Upper lobe of right lung (tissue), 1 donor: Measurements from ENCODE around the gene TENT5D. TPM values are rescaled to one million over a fixed set of nuclear protein-coding genes. Genes with fewer than 3 reads are reported as not detected.
"Not testable (repeated sequence)": the region's sequence is repeated elsewhere in the genome, so short reads cannot be mapped to it uniquely, and the experiment has no call there.

Source experiments
- ATAC-seq: fragments of 200-7000 bp; cut with Tn5 transposase; one replicate; pipeline ENCODE4 v1.9.1; 2020; ENCODE audit warnings: mild to moderate bottlenecking, moderate library complexity
- DNase-seq: peaks from one replicate; pipeline ENCODE4 v3.0.0-alpha.2; 2020
- H3K27ac ChIP-seq: fragments of 200-600 bp; one replicate; pipeline ENCODE4 v1.8.0; 2022
- H3K27me3 ChIP-seq: fragments of 200-600 bp; one replicate; pipeline ENCODE4 v1.8.0; 2022; ENCODE audit warnings: mild to moderate bottlenecking
- H3K36me3 ChIP-seq: fragments of 200-600 bp; one replicate; pipeline ENCODE4 v1.8.0; 2022
- H3K4me1 ChIP-seq: fragments of 200-600 bp; one replicate; pipeline ENCODE4 v1.8.0; 2022
- H3K4me3 ChIP-seq: fragments of 200-600 bp; one replicate; pipeline ENCODE4 v1.8.0; 2022; ENCODE audit warnings: mild to moderate bottlenecking
- H3K9me3 ChIP-seq: fragments of 200-600 bp; one replicate; pipeline ENCODE4 v1.8.0; 2022
- intact Hi-C: fragments of 100-400 bp; cut with DNase I; formaldehyde crosslinking; loops from one replicate; pipeline ENCODE4 v1.11.0; 2022
- long read RNA-seq: library from polyadenylated mRNA; unstranded; transcript quantifications from one replicate; pipeline ENCODE4 v2.0.0, GENCODE V29; 2021
- total RNA-seq: library from RNA; stranded (reverse); fragmentation: NEBNext Ultra II Directional; extraction: Animal tissue kit (Norgen Biotek cat#: 25700); gene quantifications from one replicate; pipeline ENCODE4 v1.2.1, GENCODE V29; 2021
- TF ChIP-seq, protein P1 (sequence below): fragments of 200-600 bp; IDR thresholded peaks from one replicate; pipeline ENCODE4 v1.8.0; 2022; ENCODE audit warnings: antibody characterized with exemption
- donor health status: DM: no; HTN: yes; CAD: no; lungs with severe emphysema.

Gene TENT5D
- not detected for total RNA-seq
- long read RNA-seq: 0 reads

DNA sequence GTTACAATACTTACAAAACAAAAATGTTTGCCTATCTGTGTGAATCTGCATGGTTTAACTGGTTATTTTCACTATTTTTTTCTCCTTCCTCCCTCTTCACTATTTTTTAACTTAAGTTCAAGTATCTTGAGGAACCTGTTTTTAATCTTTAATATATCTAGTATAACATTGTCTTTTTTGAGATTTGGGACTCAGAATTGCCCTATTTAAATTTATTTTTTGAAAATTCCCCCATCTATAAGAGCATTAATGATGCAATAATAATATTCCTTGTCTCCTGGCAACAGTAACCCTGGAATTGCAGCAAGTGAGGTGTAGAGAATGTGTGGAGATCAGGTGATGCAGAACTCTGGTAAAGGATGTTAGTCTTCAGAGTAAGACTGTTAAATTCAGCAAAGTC is at the start of gene TENT5D:
TENT5D (plus strand) TSS at position 301 of the 400 bp plus-strand sequence. CDS start 22,093 bp downstream, outside the sequence.
- intact Hi-C loops: no loop called here
- TF ChIP-seq, protein P1, sequence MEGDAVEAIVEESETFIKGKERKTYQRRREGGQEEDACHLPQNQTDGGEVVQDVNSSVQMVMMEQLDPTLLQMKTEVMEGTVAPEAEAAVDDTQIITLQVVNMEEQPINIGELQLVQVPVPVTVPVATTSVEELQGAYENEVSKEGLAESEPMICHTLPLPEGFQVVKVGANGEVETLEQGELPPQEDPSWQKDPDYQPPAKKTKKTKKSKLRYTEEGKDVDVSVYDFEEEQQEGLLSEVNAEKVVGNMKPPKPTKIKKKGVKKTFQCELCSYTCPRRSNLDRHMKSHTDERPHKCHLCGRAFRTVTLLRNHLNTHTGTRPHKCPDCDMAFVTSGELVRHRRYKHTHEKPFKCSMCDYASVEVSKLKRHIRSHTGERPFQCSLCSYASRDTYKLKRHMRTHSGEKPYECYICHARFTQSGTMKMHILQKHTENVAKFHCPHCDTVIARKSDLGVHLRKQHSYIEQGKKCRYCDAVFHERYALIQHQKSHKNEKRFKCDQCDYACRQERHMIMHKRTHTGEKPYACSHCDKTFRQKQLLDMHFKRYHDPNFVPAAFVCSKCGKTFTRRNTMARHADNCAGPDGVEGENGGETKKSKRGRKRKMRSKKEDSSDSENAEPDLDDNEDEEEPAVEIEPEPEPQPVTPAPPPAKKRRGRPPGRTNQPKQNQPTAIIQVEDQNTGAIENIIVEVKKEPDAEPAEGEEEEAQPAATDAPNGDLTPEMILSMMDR: no peak
- DNase-seq (no peak), ATAC-seq (no peak)
- no peaks in the 10 kb centered on the region for H3K9me3 ChIP-seq
- H3K36me3 ChIP-seq: no peaks in the 10 kb centered on the region
- H3K4me1 ChIP-seq: no peaks in the 10 kb centered on the region
- no peaks in the 10 kb centered on the region for H3K27me3 ChIP-seq
- no peak within 1 kb of the TSS for H3K4me3 ChIP-seq
- no peak within 1 kb of the TSS for H3K27ac ChIP-seq

DNA sequence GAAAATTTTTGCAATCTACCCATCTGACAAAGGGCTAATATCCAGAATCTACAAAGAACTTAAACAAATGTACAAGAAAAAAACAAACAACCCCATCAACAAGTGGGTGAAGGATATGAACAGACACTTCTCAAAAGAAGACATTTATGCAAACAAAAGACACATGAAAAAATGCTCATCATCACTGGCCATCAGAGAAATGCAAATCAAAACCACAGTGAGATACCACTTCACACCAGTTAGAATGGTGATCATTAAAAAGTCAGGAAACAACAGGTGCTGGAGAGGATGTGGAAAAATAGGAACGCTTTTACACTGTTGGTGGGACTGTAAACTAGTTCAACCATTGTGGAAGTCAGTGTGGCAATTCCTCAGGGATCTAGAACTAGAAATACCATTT is 34.6 kb upstream of the TENT5D start:
- not testable (repeated sequence) for ATAC-seq, H3K27ac ChIP-seq

DNA sequence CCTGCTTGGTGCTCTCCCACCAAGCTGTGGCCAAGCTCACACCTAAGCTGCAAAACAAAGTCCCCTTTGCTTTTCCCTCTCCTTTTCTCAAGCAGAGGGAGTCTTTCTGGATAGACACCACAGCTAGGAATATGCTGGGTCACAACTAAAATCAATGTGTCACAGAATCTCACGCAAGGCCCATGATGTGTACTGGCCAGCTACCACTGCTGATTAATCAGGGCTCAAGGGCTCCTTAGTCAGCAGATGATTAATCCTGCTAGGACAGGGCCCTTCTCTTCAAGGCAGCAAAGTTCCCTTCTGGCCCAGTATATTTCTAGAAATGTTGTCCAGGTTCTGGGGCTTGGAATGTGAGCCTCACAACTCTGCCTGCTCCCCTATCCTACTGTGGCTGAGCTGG is 32.0 kb upstream of the TENT5D start:
- H3K27ac ChIP-seq: no peak overlapping the region
- H3K4me1 ChIP-seq: no peaks in the 10 kb centered on the region
- H3K9me3 ChIP-seq: no peaks in the 10 kb centered on the region
- H3K27me3 ChIP-seq: no peaks in the 10 kb centered on the region
- TF ChIP-seq, protein P1: no peak
- H3K4me3 ChIP-seq: no peak overlapping the region
- intact Hi-C loops: no loop called here
- ATAC-seq (no peak), DNase-seq (no peak)
- no peaks in the 10 kb centered on the region for H3K36me3 ChIP-seq

More for the DNA sequence above, 34.6 kb upstream of the TENT5D start:
- intact Hi-C loops, H3K27me3 ChIP-seq, H3K4me1 ChIP-seq, H3K4me3 ChIP-seq, DNase-seq, H3K9me3 ChIP-seq, H3K36me3 ChIP-seq: not testable (repeated sequence)

DNA sequence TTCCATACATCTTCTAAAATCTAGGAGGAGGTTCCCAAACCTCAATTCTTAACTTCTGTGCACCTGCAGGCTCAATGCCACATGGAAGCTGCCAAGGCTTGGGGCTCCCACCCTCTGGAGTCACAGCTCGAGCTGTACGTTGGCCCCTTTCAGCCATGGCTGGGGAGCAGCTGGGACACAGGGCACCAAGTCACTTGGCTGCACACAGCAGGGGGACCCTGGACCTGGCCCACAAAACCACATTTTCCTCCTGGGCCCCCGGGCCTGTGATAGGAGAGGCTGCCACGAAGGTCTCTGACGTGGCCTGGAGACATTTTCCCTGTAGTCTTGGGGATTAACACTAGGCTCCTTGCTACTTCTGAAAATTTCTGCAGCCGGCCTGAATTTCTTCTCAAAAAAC is 8.2 kb upstream of the TENT5D start:
- ATAC-seq: no peak
- TF ChIP-seq, protein P1: no peak

DNA sequence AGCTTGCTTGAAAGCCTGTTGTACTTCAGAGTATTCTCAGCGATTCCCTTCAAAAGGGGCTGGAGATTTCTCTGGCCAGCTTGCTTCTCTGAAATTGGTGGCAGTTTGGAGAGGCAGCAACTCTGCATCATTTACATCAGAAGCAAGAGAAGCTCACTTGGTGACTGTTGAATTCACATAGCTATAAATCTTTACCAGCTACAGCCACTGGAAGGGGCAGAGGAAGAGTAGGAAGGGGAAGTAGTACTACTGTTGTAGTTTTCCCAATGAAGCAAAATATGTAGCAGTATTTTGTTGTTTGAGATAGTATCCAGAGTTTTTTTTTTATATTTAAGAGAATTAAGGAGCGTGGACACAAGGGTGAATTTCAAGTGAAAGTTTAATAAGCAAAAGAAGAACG is 2.8 kb downstream of the TENT5D start:
- Histone ChIP-seq H3K27me3 (no peaks in the 10 kb centered on the region), H3K27ac (no peak overlapping the region), H3K36me3 (no peaks in the 10 kb centered on the region), H3K4me3 (no peak overlapping the region), H3K4me1 (no peaks in the 10 kb centered on the region), H3K9me3 (no peaks in the 10 kb centered on the region)
- DNase-seq (no peak), ATAC-seq (no peak)
- TF ChIP-seq, protein P1: no peak
- intact Hi-C loops: no loop called here

More for the DNA sequence above, 8.2 kb upstream of the TENT5D start:
- intact Hi-C loops: no loop called here
- Histone ChIP-seq H3K36me3 (no peaks in the 10 kb centered on the region), H3K4me1 (no peaks in the 10 kb centered on the region), H3K27ac (no peak overlapping the region), H3K4me3 (no peak overlapping the region), H3K9me3 (no peaks in the 10 kb centered on the region), H3K27me3 (no peaks in the 10 kb centered on the region)
- no peak for DNase-seq

DNA sequence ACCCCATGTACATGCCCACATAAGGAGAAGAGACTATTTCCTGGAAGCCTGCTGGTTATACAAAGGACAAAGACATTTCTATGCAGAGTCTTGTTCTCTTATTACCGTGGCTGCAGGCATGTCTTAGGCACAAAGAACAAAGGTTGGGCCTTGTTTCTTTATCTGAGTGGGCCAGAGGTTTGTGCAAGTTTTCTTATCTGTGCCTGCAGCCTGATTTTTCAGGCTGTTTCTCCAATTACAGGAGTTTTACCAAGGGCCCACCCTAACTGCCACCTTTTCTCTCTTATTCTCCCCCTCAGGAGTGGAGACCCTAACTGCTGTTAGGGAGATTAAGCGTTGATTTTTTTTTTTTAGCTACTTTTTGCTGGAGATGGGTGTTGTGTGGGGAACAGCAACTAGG is 3.5 kb downstream of the TENT5D start:
- intact Hi-C loops: no loop called here
- H3K4me3 ChIP-seq: no peak overlapping the region
- DNase-seq (no peak), ATAC-seq (no peak)
- H3K27ac ChIP-seq: no peak overlapping the region
- H3K36me3 ChIP-seq: no peaks in the 10 kb centered on the region
- H3K9me3 ChIP-seq: no peaks in the 10 kb centered on the region
- H3K27me3 ChIP-seq: no peaks in the 10 kb centered on the region
- no peaks in the 10 kb centered on the region for H3K4me1 ChIP-seq
- TF ChIP-seq, protein P1: no peak
